Chondrocyte (in vitro differentiated cells): ENCODE results near the gene IRF1. TPM values are rescaled to one million over a fixed set of nuclear protein-coding genes. Genes with fewer than 3 reads are reported as not detected.

ENCODE experiments used
- DNase-seq: peaks from one replicate; pipeline ENCODE4 v3.0.0; 2021; ENCODE audit warnings: mixed read lengths, low spot score
- H3K27ac Mint-ChIP-seq: one replicate; pipeline ENCODE4 v1.8.0; 2021; ENCODE audit warnings: mild to moderate bottlenecking, moderate library complexity, mixed read lengths; ENCODE audit not compliant: unreplicated experiment
- H3K27me3 Mint-ChIP-seq: 2 replicates; pipeline ENCODE4 v1.8.0; 2021; ENCODE audit warnings: low read depth, mixed read lengths
- H3K36me3 Mint-ChIP-seq: 2 replicates; pipeline ENCODE4 v1.8.0; 2021; ENCODE audit warnings: low read depth, mixed read lengths
- H3K4me1 Mint-ChIP-seq: 2 replicates; pipeline ENCODE4 v1.8.0; 2021; ENCODE audit warnings: low read depth, mild to moderate bottlenecking, mixed read lengths
- H3K4me3 Mint-ChIP-seq: one replicate; pipeline ENCODE4 v1.8.0; 2021; ENCODE audit warnings: mild to moderate bottlenecking, moderate library complexity, mixed read lengths; ENCODE audit not compliant: unreplicated experiment
- H3K9me3 Mint-ChIP-seq: 2 replicates; pipeline ENCODE4 v1.8.0; 2021; ENCODE audit warnings: low read depth, mixed read lengths
- total RNA-seq: library from RNA; stranded (reverse); gene quantifications from 3 replicates; pipeline ENCODE4 v1.2.1, GENCODE V29; 2021
- TF ChIP-seq, protein P1 (sequence below): fragments of 200-600 bp; sonication (generic); IDR thresholded peaks from 2 replicates; pipeline ENCODE4 v1.5.0; 2021; ENCODE audit warnings: antibody characterized with exemption, mild to moderate bottlenecking, moderate library complexity

The IRF1 gene
- total RNA-seq, 1 donor from 2014 or later = 16.3 TPM

DNA sequence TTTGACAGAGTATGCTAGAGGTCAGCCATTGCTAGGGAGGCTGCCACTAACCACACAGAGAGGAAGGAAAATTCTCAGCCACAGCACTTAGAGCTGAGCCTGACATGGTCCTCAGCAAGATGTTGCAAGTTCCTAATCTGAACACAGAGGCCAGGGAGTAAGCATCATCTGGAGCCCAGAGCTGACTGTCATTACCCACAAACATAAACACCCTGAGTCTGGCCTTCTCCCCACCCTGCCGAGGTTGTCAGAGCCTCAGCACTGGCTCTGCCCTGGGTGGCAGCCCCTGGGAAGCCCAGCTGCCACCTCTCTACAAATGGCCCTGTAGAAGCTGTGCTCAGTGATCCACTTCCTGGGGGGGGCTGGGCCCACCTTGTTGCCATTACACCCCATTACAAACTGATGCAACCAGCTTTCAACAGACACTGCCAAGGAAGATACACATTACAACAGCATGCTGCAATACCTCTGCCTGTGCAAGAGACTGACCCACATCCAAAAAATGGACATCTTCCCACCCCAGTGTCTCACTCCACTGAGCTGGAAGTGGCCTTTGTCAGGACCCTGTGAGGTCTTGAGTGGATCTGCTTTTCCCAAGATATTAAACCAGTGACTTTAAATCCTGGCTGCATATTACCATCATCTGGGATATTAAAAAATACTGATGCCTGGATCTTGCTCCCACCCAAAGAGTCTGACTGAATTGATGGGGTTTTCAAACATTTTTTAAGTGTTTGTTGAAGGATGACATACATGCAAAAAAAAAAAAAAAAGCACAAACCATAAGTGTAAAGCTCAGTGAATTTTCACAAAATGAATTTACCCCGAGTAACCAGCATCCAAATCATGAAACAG, 33.0 kb downstream of the IRF1 start:
- H3K27ac Mint-ChIP-seq = peak overlapping the region; percentile 98
- TF ChIP-seq, protein P1, sequence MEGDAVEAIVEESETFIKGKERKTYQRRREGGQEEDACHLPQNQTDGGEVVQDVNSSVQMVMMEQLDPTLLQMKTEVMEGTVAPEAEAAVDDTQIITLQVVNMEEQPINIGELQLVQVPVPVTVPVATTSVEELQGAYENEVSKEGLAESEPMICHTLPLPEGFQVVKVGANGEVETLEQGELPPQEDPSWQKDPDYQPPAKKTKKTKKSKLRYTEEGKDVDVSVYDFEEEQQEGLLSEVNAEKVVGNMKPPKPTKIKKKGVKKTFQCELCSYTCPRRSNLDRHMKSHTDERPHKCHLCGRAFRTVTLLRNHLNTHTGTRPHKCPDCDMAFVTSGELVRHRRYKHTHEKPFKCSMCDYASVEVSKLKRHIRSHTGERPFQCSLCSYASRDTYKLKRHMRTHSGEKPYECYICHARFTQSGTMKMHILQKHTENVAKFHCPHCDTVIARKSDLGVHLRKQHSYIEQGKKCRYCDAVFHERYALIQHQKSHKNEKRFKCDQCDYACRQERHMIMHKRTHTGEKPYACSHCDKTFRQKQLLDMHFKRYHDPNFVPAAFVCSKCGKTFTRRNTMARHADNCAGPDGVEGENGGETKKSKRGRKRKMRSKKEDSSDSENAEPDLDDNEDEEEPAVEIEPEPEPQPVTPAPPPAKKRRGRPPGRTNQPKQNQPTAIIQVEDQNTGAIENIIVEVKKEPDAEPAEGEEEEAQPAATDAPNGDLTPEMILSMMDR = no peak
- H3K27me3 Mint-ChIP-seq = no peaks in the 10 kb centered on the region
- H3K9me3 Mint-ChIP-seq = no peaks in the 10 kb centered on the region
- H3K36me3 Mint-ChIP-seq = peaks cover 7% of the 10 kb centered on the region
- H3K4me3 Mint-ChIP-seq = no peak overlapping the region
- DNase-seq = peak; percentile 35
- peaks cover 50% of the 10 kb centered on the region for H3K4me1 Mint-ChIP-seq

DNA sequence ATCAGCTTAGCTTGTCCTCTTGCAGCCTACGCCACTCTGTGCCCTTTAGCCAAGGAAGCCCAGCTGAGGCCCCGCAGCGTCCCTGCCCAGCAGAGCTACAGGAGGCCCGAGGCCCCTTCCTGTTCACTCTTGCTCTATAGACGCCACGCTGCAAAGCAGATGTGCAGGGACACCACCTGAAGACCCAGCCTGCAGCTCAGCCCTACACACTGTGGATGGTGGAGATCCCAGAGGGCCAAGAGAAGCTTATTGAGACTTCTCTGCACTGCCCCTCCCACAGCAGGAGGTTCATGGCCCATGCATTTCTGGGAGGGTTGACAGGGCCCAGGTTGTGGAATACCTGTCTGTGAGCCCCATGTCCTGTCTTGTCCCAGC, 33.6 kb downstream of the IRF1 start:
- H3K9me3 Mint-ChIP-seq = no peaks in the 10 kb centered on the region
- H3K4me3 Mint-ChIP-seq = no peak overlapping the region
- no peaks in the 10 kb centered on the region for H3K27me3 Mint-ChIP-seq
- H3K27ac Mint-ChIP-seq = peak overlapping the region; percentile 98
- H3K36me3 Mint-ChIP-seq = peaks cover 7% of the 10 kb centered on the region
- DNase-seq = peak; percentile 62
- peaks cover 50% of the 10 kb centered on the region for H3K4me1 Mint-ChIP-seq
- TF ChIP-seq, protein P1 = no peak

DNA sequence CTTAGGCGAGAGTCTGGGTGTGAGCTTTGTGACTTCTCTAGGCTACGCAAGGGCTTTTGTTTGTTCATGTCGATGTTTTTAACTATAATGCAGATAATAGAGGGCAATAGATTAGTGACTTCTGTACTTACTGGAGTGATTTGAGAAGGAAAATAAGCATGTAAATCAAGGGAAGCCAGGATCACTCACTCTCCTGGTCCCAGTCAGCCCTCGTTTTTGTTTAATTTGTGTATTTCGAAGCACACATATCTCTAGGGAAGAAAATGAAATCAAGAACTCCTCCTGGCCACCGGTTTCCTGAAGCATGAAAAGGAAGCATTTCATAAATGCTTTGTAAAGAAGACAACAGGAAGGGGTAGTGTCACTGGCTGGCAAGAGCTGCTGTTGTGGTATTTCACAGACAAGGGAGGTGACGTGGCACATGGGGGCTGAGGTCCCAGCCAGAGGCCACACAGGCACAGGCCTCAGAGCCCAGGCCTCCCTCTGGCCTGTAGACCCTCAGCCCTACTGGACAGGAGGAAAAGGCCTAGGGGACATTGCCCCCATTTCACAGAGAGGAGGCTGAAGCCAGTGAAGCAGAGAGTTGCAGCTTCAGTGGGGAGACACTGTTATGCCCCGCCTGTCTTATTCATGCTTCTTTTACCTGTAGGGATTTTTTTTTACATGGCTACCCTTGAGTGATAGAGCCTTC, 34.1 kb downstream of the IRF1 start:
- Mint-ChIP-seq H3K36me3 (peaks cover 7% of the 10 kb centered on the region), H3K9me3 (no peaks in the 10 kb centered on the region), H3K4me1 (peaks cover 51% of the 10 kb centered on the region), H3K27me3 (no peaks in the 10 kb centered on the region), H3K4me3 (no peak overlapping the region), H3K27ac (peak overlapping the region; percentile 98)
- DNase-seq = peak; percentile 43
- TF ChIP-seq, protein P1 = no peak

DNA sequence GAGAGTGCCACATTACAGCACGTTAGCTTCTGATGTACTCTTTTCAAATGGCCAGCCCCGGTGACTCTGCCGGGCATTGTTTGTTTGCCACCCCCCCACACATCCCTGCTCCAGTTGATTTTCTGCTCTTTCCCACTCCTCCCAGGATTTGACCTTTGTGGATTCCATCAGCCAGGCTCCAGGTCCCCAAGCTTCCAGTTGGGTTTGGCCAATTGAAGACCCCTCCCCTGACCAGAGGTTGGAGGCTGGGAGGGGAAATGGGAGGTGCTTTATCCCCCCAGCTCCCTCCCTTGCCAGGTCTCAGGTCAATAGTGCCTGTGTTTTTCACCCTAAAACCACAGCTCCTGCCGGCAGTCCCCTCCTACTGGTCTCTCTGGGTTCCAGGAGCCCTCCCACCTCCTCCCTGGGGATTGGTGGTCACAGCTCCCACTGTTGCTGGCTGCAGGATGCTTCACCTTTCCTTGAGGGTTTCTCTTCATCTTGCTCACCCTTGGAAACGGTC, 34.9 kb downstream of the IRF1 start:
- Mint-ChIP-seq H3K36me3 (peaks cover 5% of the 10 kb centered on the region), H3K4me3 (no peak overlapping the region), H3K4me1 (peaks cover 57% of the 10 kb centered on the region), H3K27me3 (no peaks in the 10 kb centered on the region), H3K27ac (no peak overlapping the region), H3K9me3 (no peaks in the 10 kb centered on the region)
- peak; percentile 29 for DNase-seq
- TF ChIP-seq, protein P1 = no peak

DNA sequence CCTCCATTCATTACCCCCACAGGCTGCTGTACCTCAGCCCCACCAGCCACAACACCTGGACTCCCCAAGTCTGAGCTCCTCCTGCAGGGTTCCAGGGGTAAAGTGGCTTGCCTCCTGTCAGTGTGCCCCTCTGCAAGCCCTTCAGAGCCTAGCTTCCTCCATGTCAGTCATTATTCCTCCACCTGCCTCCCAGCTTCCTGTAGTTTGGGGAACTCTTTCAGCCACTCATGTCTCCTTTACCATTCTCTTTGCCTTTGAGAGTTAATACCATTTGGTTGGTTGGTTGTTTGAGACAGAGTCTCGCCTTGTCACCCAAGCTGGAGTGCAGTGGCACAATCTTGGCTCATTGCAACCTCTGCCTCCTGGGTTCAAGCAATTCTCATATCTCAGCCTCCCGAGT, 36.2 kb downstream of the IRF1 start:
- Mint-ChIP-seq H3K4me3 (no peak overlapping the region), H3K27ac (no peak overlapping the region), H3K4me1 (peaks cover 48% of the 10 kb centered on the region), H3K36me3 (peaks cover 2% of the 10 kb centered on the region), H3K9me3 (no peaks in the 10 kb centered on the region), H3K27me3 (no peaks in the 10 kb centered on the region)
- TF ChIP-seq, protein P1 = no peak
- peak; percentile 26 for DNase-seq
